ENCODE data around the gene DHX16.
A peak's percentile ranks its signal among the peaks of the same experiment; 100 is the strongest.

The DHX16 gene

GRCh38 chr6:30682143-30683117 is 9.6 kb upstream of the DHX16 start:
- H4K20me1 ChIP-seq (ENCODE audit: insufficient read depth, low read length), result no peaks in the 10 kb centered on the region
- H3K9ac ChIP-seq (ENCODE audit: low read length), result peak overlapping the region; percentile 53
- peak; percentile 92 for DNase-seq
- H3K36me3 ChIP-seq (replicated peaks; ENCODE audit: insufficient read depth, low read length), result no peaks in the 10 kb centered on the region
- H3K27ac ChIP-seq (ENCODE audit: low read length), result peak overlapping the region; percentile 80
- peak overlapping the region; percentile 91 for H3K4me2 ChIP-seq (ENCODE audit: low read depth, low read length)
- H3K9me3 ChIP-seq (replicated peaks; ENCODE audit: insufficient read depth, low read length), result no peaks in the 10 kb centered on the region
- no peaks in the 10 kb centered on the region for H3K9me2 ChIP-seq (replicated peaks; ENCODE audit: insufficient read depth, low read length)
- 0 out of 2 replicates have a peak overlapping the region, but pooled peaks have one; percentile 29 for H2AFZ ChIP-seq (ENCODE audit: low read length)
- TF ChIP-seq EZH2 (optimal IDR thresholded peaks at IDR 0.05; ENCODE audit: low read depth, low read length) (no peak), EZH2phosphoT487 (IDR thresholded peaks at IDR 0.05; ENCODE audit: low read length) (no peak), CTCF (IDR thresholded peaks at IDR 0.05; ENCODE audit: low read length) (no peak)
- peaks cover 84% of the 10 kb centered on the region for H3K79me2 ChIP-seq (ENCODE audit: low read length)
- H3K4me1 ChIP-seq (ENCODE audit: low read length), result peaks cover 24% of the 10 kb centered on the region
- peak overlapping the region; percentile 87 for H3K4me3 ChIP-seq (ENCODE audit: low read length)
- peaks cover 47% of the 10 kb centered on the region for H3F3A ChIP-seq (ENCODE audit: insufficient read depth, low read length)
- no peaks in the 10 kb centered on the region for H3K27me3 ChIP-seq (replicated peaks; ENCODE audit: insufficient read depth, low read length)

GRCh38 chr6:30681766-30682142 is 8.9 kb upstream of the DHX16 start:
- Histone ChIP-seq H3K9me3 (replicated peaks; ENCODE audit: insufficient read depth, low read length) (no peaks in the 10 kb centered on the region), H3K79me2 (ENCODE audit: low read length) (peaks cover 84% of the 10 kb centered on the region), H3K9ac (ENCODE audit: low read length) (peak overlapping the region; percentile 53; the same call in 1 of the 2 replicates), H3K4me2 (ENCODE audit: low read depth, low read length) (peak overlapping the region; percentile 91), H3K4me3 (ENCODE audit: low read length) (peak overlapping the region; percentile 87), H4K20me1 (ENCODE audit: insufficient read depth, low read length) (no peaks in the 10 kb centered on the region), H3K27me3 (replicated peaks; ENCODE audit: insufficient read depth, low read length) (no peaks in the 10 kb centered on the region), H3K27ac (ENCODE audit: low read length) (peak overlapping the region; percentile 80; the same call in 1 of the 2 replicates), H3K4me1 (ENCODE audit: low read length) (peaks cover 23% of the 10 kb centered on the region), H3K36me3 (replicated peaks; ENCODE audit: insufficient read depth, low read length) (no peaks in the 10 kb centered on the region), H3K9me2 (replicated peaks; ENCODE audit: insufficient read depth, low read length) (no peaks in the 10 kb centered on the region), H3F3A (ENCODE audit: insufficient read depth, low read length) (peaks cover 42% of the 10 kb centered on the region), H2AFZ (ENCODE audit: low read length) (no peak overlapping the region)
- DNase-seq, result no peak
- TF ChIP-seq EZH2phosphoT487 (IDR thresholded peaks at IDR 0.05; ENCODE audit: low read length) (no peak), CTCF (IDR thresholded peaks at IDR 0.05; ENCODE audit: low read length) (no peak), EZH2 (optimal IDR thresholded peaks at IDR 0.05; ENCODE audit: low read depth, low read length) (no peak)

GRCh38 chr6:30679765-30680535 is 7.1 kb upstream of the DHX16 start:
- no peaks in the 10 kb centered on the region for H4K20me1 ChIP-seq (ENCODE audit: insufficient read depth, low read length)
- peaks cover 23% of the 10 kb centered on the region for H3K4me1 ChIP-seq (ENCODE audit: low read length)
- H3K27me3 ChIP-seq (replicated peaks; ENCODE audit: insufficient read depth, low read length), result no peaks in the 10 kb centered on the region
- H3F3A ChIP-seq (ENCODE audit: insufficient read depth, low read length), result peaks cover 38% of the 10 kb centered on the region
- H3K27ac ChIP-seq (ENCODE audit: low read length), result no peak overlapping the region
- no peak for TF ChIP-seq EZH2 (optimal IDR thresholded peaks at IDR 0.05; ENCODE audit: low read depth, low read length)
- TF ChIP-seq CTCF (IDR thresholded peaks at IDR 0.05; ENCODE audit: low read length), result no peak
- no peak for TF ChIP-seq EZH2phosphoT487 (IDR thresholded peaks at IDR 0.05; ENCODE audit: low read length)
- H3K9me2 ChIP-seq (replicated peaks; ENCODE audit: insufficient read depth, low read length), result no peaks in the 10 kb centered on the region
- H3K9ac ChIP-seq (ENCODE audit: low read length), result no peak overlapping the region
- H3K4me3 ChIP-seq (ENCODE audit: low read length), result no peak overlapping the region
- no peak overlapping the region for H2AFZ ChIP-seq (ENCODE audit: low read length)
- H3K9me3 ChIP-seq (replicated peaks; ENCODE audit: insufficient read depth, low read length), result no peaks in the 10 kb centered on the region
- H3K4me2 ChIP-seq (ENCODE audit: low read depth, low read length), result peak overlapping the region; percentile 72; the same call in 1 of the 2 replicates
- DNase-seq, result no peak
- H3K36me3 ChIP-seq (replicated peaks; ENCODE audit: insufficient read depth, low read length), result 0 out of 2 replicates have a peak, but pooled peaks cover 3% of the 10 kb centered on the region
- peaks cover 69% of the 10 kb centered on the region for H3K79me2 ChIP-seq (ENCODE audit: low read length)
